GM19324 (cell line): ENCODE measurements around the gene VPREB1.
"Not testable (repeated sequence)": the region's sequence is repeated elsewhere in the genome, so short reads cannot be mapped to it uniquely, and the experiment has no call there.

Experiments used
- ATAC-seq: cut with Tn5 transposase; IDR thresholded peaks from one replicate; pipeline ENCODE4 v1.9.1; 2021; ENCODE audit warnings: mild to moderate bottlenecking, moderate library complexity; ENCODE audit not compliant: unreplicated experiment, low FRiP score

Gene VPREB1

DNA sequence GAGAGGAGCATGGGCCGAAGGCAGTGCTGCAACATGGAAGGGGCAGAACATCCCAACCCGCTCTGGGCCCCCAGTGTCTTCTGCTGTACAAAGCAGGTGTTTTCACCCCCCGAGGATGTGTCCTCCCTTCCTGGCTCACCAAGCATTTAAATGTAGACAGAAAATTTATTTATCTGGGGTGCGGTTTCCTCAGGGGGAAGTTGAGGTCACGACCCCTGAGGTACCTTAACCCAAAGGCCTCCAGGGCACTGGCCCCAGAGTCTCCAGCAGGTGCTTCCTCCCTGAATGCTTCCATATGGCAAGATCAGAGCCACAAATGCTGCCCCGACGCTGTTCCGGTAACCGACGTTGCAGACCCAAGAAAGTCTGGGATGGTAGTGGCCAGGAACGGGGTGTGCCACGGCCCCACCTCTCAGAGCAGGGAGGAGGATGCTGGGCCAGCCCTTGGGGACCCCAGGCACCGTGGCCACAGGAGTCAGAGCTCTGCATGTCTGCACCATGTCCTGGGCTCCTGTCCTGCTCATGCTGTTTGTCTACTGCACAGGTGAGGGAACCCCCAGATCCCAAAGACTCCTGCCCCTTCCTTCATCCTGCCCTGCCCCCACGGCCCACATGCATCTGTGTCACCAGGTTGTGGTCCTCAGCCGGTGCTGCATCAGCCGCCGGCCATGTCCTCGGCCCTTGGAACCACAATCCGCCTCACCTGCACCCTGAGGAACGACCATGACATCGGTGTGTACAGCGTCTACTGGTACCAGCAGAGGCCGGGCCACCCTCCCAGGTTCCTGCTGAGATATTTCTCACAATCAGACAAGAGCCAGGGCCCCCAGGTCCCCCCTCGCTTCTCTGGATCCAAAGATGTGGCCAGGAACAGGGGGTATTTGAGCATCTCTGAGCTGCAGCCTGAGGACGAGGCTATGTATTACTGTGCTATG lies at the start of gene VPREB1:
VPREB1 (plus strand) TSS at position 471 of the 935 bp plus-strand sequence; CDS start at position 499, 28 bp downstream.
- no peak for ATAC-seq

DNA sequence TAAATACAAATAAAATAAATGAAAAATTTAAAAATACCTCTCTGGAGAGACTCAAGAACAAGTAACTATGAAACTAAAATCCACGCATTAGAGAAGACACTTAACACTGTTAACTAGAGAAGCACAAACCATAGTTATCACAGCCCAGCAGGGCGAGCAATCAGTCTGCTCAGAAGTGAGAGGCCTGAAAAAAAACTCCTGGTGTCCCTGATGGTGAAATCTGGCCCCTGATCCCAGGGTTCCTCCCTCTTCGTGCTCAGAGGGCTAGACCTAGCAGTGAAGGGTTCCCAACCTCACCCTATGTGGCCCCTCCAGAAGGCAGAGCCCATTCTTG lies 49.7 kb upstream of the VPREB1 start:
- ATAC-seq, result no peak

DNA sequence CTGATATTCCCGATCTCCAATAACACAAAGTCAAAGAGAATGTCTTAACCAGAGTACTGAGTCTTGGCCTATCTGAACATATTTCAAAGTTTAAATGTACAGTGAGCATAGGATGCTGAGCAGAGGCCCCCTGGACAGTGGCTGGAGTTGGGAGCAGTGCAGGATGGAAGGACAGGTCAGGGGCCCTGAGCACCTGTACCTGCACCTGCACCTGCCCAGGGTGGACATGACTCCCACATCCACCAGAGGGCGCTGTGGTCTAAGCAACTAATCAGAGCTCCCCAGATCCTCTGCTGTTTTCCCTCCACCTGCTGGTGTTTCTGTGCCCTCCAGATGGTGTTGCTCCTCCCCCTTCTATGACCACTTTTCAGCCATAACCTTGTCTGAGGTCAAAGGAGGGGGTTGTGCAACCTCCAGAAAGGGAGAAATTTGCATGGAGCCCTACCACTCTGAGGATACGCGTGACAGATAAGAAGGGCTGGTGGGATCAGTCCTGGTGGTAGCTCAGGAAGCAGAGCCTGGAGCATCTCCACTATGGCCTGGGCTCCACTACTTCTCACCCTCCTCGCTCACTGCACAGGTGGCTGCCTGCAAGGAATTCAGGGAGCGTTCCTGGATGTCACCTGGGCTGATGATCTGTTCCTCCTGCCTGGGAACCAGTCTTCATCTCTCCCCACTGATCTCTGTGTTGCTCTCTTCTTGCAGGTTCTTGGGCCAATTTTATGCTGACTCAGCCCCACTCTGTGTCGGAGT lies 49.1 kb upstream of the VPREB1 start:
- ATAC-seq, result peak; percentile 69

- peak; percentile 78 for ATAC-seq
These were observed 48.5 kb upstream of the VPREB1 start for GRCh38 chr22:22196018-22196533.

DNA sequence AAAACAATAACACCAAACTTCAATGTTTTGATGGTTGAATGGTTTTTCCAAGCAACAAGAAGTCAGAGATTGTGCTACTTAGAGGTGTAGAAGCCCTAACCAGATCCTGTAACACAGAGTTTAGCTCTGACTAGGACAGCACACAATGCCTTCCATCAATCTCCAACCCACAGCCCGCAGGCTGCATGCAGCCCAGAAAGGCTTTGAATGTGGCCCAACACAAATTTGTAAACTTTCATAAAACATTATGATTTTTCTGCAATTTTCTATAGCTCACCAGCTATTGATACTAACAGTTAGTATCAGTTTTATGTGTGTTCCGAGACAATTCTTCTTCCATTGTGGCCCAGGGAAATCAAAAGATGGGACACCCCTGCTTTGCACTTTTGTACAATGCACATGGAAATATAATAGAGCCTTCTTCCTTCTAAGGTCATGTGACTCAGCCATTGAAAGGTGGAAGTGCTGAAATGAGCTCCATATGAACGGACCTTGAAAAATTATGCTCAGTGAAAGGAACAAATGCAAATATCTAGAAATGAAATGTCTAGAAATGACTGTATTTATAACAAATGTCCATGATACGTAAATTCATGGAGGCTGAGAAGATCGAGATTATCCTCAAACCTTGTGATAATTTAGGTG lies 47.6 kb upstream of the VPREB1 start:
- no peak for ATAC-seq

DNA sequence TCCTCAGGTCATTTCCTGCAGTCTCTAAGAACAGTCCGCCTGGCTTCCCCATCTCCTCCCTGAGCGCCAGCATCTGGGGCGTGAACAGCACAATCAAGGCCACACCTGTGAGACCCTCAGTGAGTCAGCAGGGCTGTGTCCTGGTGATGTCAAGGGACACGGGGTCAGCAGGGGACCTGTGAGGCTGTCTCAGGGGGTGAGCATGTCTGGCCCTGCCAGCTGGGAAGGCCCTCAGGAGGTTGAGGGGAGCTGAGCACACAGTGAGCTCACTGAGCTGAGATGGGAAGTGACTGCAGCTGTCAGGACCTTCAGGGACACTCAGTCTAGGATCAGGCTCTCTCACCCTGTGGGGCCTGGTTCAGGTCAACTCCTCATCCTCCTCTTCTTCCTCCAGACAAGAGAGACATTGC lies 46.6 kb upstream of the VPREB1 start:
- ATAC-seq, result no peak

GRCh38 chr22:22198751-22199150 lies 45.8 kb upstream of the VPREB1 start:
- no peak for ATAC-seq

- ATAC-seq, result no peak
These were observed 45.0 kb upstream of the VPREB1 start for GRCh38 chr22:22199634-22200033.

DNA sequence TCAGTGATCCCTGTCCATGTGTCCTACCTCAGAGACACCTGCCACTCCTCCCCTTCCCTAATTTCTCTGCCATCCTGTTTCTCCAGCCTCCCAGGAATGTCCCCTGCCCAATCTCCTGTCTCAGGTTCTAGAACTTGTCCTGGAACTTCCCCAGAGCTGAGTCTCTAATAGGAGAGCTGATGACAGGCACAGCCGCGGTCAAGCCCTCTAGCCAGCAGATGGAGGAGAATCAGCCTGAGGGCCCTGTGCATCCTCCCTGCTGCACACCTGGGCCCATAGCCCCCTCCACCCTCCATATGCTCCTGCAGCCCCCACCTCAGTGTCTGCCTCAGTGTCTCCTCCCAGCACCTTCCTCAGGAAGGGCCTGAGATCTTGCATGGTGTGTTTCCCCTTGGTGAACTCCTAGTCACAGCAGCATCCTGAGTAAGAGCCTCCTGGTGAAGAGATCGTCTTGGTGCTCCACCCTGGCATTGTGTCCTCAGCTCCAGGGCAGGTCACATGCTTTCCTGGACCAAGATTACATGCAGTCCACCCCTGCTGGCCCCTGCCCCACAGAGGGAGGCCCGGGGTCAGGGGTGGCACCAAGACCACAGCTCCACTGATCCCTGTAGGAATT lies 43.9 kb upstream of the VPREB1 start:
- no peak for ATAC-seq

GRCh38 chr22:22201185-22201929 lies 43.2 kb upstream of the VPREB1 start:
- ATAC-seq, result no peak

DNA sequence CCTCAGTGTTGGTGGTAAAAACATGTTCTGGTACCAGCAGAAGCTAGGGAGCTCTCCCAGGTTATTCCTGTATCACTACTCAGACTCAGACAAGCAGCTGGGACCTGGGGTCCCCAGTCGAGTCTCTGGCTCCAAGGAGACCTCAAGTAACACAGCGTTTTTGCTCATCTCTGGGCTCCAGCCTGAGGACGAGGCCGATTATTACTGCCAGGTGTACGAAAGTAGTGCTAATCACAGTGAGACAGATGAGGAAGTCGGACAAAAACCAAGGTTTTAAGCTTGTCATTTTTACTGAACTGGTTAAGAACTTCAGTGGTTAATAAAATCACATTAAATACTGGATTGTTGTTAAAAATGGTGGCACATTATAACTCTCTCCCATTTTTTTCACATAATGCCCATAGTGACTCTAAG lies 42.6 kb upstream of the VPREB1 start:
- ATAC-seq, result no peak

DNA sequence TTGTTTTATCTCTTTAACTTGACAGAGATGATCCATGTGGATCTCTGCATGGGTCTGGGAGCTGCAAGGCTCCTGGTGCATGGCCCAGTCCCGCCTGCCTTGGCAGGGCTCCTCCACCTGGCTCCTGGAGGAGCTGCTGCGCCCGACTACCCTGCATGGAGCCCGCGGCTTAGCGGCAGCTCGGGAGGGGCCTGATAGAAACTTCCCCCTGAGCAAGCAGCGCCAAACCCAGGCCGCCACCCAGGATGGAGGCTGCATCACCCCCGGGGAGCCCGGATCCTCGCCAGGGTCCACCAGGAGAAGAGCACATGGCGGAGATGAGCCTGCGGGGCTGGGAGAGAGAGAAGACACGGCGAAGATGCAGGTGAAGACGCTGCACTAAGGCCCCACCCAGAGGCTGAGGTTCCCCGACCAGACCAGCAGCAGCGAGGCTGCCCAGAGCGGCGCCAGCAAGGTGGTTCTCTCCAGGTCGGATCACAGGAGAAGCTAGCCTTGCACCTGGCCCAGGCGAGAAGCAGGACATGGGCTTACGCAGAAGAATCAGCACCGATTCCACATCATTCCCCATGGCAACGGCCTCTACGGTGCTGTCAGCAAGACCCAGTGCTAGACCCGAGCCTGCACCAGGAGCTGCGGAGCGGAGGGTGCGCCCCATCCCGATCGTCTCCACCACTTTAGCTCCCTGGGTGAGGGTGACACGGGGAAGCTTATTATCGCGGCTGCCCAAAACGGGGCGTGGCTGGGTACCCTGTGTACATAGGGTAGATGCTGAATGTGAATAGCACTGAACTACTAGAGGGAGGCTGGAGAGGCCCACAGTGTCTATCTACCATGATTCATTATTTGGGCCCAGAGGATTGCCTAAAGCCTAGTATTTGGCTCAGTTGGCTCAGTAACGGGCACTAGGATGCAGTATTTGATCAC lies 41.3 kb upstream of the VPREB1 start:
- ATAC-seq, result no peak

DNA sequence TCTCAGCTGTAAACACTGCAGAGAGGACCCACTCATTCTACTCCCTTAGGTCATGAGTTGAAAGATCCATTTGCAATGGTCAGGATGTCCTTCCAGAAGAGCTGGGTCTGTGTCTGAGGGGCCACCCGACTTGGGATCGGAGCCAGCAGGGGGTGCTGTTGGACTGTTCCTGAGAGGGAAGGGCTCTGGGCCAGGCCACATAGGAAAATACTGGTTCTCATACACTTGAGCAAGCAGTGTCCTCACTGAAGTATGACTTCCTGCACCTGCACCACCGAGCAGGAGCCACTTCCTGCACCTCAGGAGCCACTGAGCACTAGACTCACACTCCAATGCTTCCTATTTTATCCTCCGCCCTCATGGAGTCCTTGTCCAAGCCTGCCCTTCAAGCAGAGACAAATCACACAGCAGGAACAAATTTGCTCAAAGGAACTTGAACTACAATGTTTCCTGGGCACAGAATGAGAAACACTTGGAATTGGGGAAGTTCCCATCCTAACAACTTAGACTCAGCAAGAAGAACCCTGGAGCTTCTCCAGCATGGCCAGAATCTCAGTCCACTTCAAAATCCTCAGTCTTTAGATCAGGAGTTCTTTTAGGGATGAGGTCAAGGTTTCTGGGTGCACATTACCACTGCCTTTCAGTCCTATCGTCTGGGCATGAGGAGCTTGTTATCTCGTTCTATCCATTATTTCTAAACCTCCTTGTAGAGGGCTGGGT lies 36.6 kb upstream of the VPREB1 start:
- peak; percentile 68 for ATAC-seq

GRCh38 chr22:22208652-22209051 lies 35.9 kb upstream of the VPREB1 start:
- no peak for ATAC-seq

- ATAC-seq, result not testable (repeated sequence)
These were observed 35.4 kb upstream of the VPREB1 start for GRCh38 chr22:22209080-22209640.

DNA sequence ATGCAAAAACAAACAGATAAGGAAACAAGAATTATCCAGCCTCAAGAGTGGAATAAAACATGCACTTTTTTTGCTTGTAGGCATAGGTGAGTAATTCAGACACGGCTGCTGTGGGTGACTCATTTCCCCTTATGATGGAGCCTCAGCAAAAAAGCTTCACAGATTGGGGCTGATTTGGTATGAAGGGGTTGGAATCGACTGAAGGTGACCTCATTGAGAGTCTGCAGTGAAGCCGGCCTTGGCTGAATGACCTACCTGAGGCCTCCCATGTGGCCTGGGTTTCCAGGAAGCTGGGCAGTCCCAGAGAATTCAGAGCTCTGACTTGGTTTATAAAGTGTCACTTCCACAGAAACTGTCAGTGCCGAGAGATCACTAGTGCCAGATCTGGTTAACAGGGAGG lies 34.2 kb upstream of the VPREB1 start:
- no peak for ATAC-seq

DNA sequence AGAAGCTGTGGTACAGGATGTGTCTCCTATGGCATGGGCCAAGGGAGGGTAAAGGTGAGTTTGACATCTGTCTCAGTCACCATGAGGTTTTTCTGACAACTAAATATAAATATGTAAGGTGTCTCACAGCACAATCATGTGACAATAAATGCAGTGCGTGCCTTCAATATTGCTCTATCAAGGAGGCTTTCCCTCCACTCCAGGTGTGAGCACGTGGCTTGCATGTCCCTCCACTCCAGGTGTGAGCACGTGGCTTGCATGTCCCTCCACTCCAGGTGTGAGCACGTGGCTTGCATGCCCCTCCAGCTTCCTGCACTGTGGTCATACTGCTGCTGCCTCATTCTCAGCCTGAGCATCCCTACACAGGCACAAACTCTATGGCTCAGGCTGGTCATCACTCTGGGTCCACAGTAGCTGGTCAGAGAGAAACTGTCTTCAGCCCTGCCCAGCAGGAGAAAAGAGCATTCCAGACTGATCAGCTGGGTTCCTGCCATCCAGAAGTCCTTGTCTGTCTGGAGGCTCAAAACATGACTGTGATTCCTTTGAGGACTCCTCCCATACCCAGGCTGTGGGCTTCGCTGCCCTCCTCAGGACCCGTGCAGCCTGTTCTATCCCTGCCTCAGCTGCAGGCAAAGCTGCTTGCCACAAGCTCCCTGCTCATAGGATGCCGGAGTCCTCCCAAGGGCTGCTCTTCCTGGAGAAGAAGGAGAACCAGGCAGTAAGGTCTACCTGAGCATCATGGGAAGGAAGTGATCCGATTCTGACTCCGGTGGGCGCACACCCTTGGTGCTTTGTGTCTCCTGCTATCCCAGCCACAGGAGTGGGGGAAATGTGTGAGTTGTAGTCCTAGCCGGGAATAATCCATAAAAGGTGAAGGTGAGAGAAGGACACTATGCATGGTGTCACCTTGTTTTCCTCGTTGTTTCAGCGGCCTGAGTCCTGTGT lies 33.4 kb upstream of the VPREB1 start:
- no peak for ATAC-seq
